Peyer's patch (tissue), 4 donors: Measurements from ENCODE around the gene TGFB1.

Source experiments
- CTCF ChIP-seq, 6 experiments: fragments of 450-650 bp in 4 of 6; fragments of 200-600 bp in 2 of 6; sonication (generic) in 1 of 6; IDR thresholded peaks; one replicate each; pipeline ENCODE4 v1.5.1; 2017 to 2019; ENCODE audit warnings: antibody characterized with exemption in 6 of 6, mild to moderate bottlenecking in 3 of 6, moderate library complexity in 1 of 6
- POLR2A ChIP-seq, 2 donors: fragments of 450-650 bp; IDR thresholded peaks; one replicate each; pipeline ENCODE4 v1.5.1; 2017; ENCODE audit warnings: antibody characterized with exemption in 2 of 2, mild to moderate bottlenecking in 2 of 2, moderate library complexity in 2 of 2

- TF ChIP-seq CTCF (IDR thresholded peaks at IDR 0.05): no peak
- TF ChIP-seq POLR2A (IDR thresholded peaks at IDR 0.05): no peak
Observed at GRCh38 chr19:41377977-41378709, 24.4 kb upstream of the TGFB1 start.
